IMR-90 (cell line): Measurements from ENCODE around the gene ACSS1. TPM values are rescaled to one million over a fixed set of nuclear protein-coding genes. Genes with fewer than 3 reads are reported as not detected.

Source experiments
- ATAC-seq: fragments of 200-7000 bp; cut with Tn5 transposase; 2 replicates; pipeline ENCODE4 v1.9.1; 2020; ENCODE audit warnings: low read depth, mild to moderate bottlenecking, moderate library complexity
- BruUV-seq: library from RNA; stranded (reverse); fragments of 400-500 nt; replicated peaks from 2 replicates; lab custom pipeline; 2021; lab: Mats Ljungman, UMichigan
- CTCF ChIA-PET: fragments of 300-600 bp; formaldehyde crosslinking; extraction: SDS; loops from one replicate; lab custom pipeline; 2021; ENCODE audit warnings: antibody characterized with exemption; lab: Yijun Ruan, JAX
- POLR2A ChIA-PET: fragments of 300-600 bp; sonication (Branson Sonifier 250); formaldehyde crosslinking; loops from one replicate; lab custom pipeline; 2022; ENCODE audit warnings: antibody characterized with exemption; ENCODE audit not compliant: unreplicated experiment; lab: Charles Lee
- DNase-seq: peaks from one replicate; pipeline ENCODE4 v3.0.0; 2013
- H2AFZ ChIP-seq: replicated peaks from 2 replicates; pipeline ENCODE3; 2013; ENCODE audit warnings: low read length, mild to moderate bottlenecking; ENCODE audit not compliant: poor library complexity
- H2AK5ac ChIP-seq: 2 replicates; pipeline ENCODE4 v1.6.1; 2013; ENCODE audit warnings: low read depth, low read length, inconsistent platforms
- H2AK9ac ChIP-seq: replicated peaks from 2 replicates; pipeline ENCODE3; 2013; ENCODE audit warnings: mild to moderate bottlenecking, low read depth, low read length, moderate library complexity; ENCODE audit not compliant: poor library complexity
- H2BK120ac ChIP-seq: 2 replicates; pipeline ENCODE4 v1.6.1; 2013; ENCODE audit warnings: low read depth, low read length, inconsistent platforms
- H2BK15ac ChIP-seq: 3 replicates; pipeline ENCODE4 v1.6.1; 2013; ENCODE audit warnings: low read depth, low read length, inconsistent platforms
- H2BK20ac ChIP-seq: 2 replicates; pipeline ENCODE4 v1.6.1; 2013; ENCODE audit warnings: low read depth, mild to moderate bottlenecking, inconsistent platforms, low read length, moderate library complexity
- H2BK5ac ChIP-seq: 2 replicates; pipeline ENCODE4 v1.6.1; 2013; ENCODE audit warnings: mild to moderate bottlenecking, low read depth, low read length, inconsistent platforms; ENCODE audit not compliant: poor library complexity, severe bottlenecking
- H3K14ac ChIP-seq: replicated peaks from 2 replicates; pipeline ENCODE4 v1.6.1; 2013; ENCODE audit warnings: low read depth, low read length, inconsistent platforms
- H3K18ac ChIP-seq: 2 replicates; pipeline ENCODE4 v1.6.1; 2013; ENCODE audit warnings: low read depth, low read length, control low read depth
- H3K23ac ChIP-seq: 2 replicates; pipeline ENCODE4 v1.6.1; 2013; ENCODE audit warnings: low read depth, low read length, inconsistent platforms
- H3K27ac ChIP-seq: 2 replicates; pipeline ENCODE4 v1.5.1; 2013; ENCODE audit warnings: mild to moderate bottlenecking, control low read depth, low read length; ENCODE audit not compliant: insufficient read depth
- H3K27me3 ChIP-seq: 2 replicates; pipeline ENCODE4 v1.6.1; 2013; ENCODE audit warnings: low read length; ENCODE audit not compliant: control insufficient read depth, insufficient read depth
- H3K36me3 ChIP-seq: 2 replicates; pipeline ENCODE4 v1.6.1; 2013; ENCODE audit warnings: low read length, mixed read lengths; ENCODE audit not compliant: control insufficient read depth, insufficient read depth
- H3K4ac ChIP-seq: 2 replicates; pipeline ENCODE4 v1.6.1; 2013; ENCODE audit warnings: low read depth, low read length, inconsistent platforms
- H3K4me1 ChIP-seq: 2 replicates; pipeline ENCODE4 v1.6.1; 2013; ENCODE audit warnings: low read length, mixed read lengths; ENCODE audit not compliant: control insufficient read depth, insufficient read depth
- H3K4me2 ChIP-seq: 2 replicates; pipeline ENCODE4 v1.6.1; 2013; ENCODE audit warnings: low read depth, mild to moderate bottlenecking, control low read depth, low read length, moderate library complexity
- H3K4me3 ChIP-seq: 2 replicates; pipeline ENCODE4 v1.5.1; 2013; ENCODE audit warnings: low read depth, mild to moderate bottlenecking, control low read depth, low read length, moderate library complexity; ENCODE audit not compliant: insufficient read depth
- H3K56ac ChIP-seq: 2 replicates; pipeline ENCODE4 v1.6.1; 2013; ENCODE audit warnings: low read length, inconsistent platforms; ENCODE audit not compliant: insufficient read depth; ENCODE audit errors: extremely low read depth
- H3K79me1 ChIP-seq, 2 experiments: 2 replicates each; pipeline ENCODE4 v1.6.1; 2013; ENCODE audit warnings: low read length in 2 of 2, inconsistent platforms in 1 of 2, low read depth in 1 of 2
- H3K9ac ChIP-seq: 2 replicates; pipeline ENCODE4 v1.6.1; 2013; ENCODE audit warnings: low read depth, low read length, control low read depth
- H3K9me1 ChIP-seq: 2 replicates; pipeline ENCODE4 v1.6.1; 2013; ENCODE audit warnings: low read length, inconsistent platforms; ENCODE audit not compliant: insufficient read depth
- H3K9me3 ChIP-seq: 2 replicates; pipeline ENCODE4 v1.6.1; 2013; ENCODE audit warnings: low read length; ENCODE audit not compliant: control insufficient read depth, insufficient read depth
- H4K20me1 ChIP-seq: 2 replicates; pipeline ENCODE4 v1.6.1; 2013; ENCODE audit warnings: low read length, inconsistent platforms; ENCODE audit not compliant: insufficient read depth
- H4K5ac ChIP-seq: 2 replicates; pipeline ENCODE4 v1.6.1; 2013; ENCODE audit warnings: mild to moderate bottlenecking, low read depth, low read length, control low read depth
- H4K8ac ChIP-seq, 2 experiments: 2 replicates each; pipeline ENCODE4 v1.6.1; 2013; ENCODE audit warnings: low read depth in 2 of 2, low read length in 2 of 2, control low read depth in 1 of 2, inconsistent platforms in 1 of 2
- H4K91ac ChIP-seq: 2 replicates; pipeline ENCODE4 v1.6.1; 2013; ENCODE audit warnings: low read depth, low read length, inconsistent platforms; ENCODE audit not compliant: insufficient read depth
- BHLHE40 ChIP-seq: fragments of 150-350 bp; IDR thresholded peaks from 2 replicates; pipeline ENCODE4 v1.6.1; 2016; ENCODE audit warnings: mild to moderate bottlenecking, low read depth, low read length
- CTCF ChIP-seq: conservative IDR thresholded peaks from 2 replicates; pipeline ENCODE4 v1.5.1; 2012; ENCODE audit warnings: mild to moderate bottlenecking, low read depth, low read length, improper control_type of control experiment
- ELK1 ChIP-seq: fragments of 150-350 bp; IDR thresholded peaks from 2 replicates; pipeline ENCODE4 v1.6.1; 2016; ENCODE audit warnings: low read depth, mild to moderate bottlenecking, low read length, moderate library complexity, borderline replicate concordance
- FOS ChIP-seq: fragments of 150-350 bp; IDR thresholded peaks from 2 replicates; pipeline ENCODE4 v1.6.1; 2016; ENCODE audit warnings: low read depth, low read length
- MAFK ChIP-seq: IDR thresholded peaks from 2 replicates; pipeline ENCODE4 v1.6.1; 2012; ENCODE audit warnings: low read depth, low read length, improper control_type of control experiment
- MAZ ChIP-seq: IDR thresholded peaks from 2 replicates; pipeline ENCODE4 v1.6.1; 2012; ENCODE audit warnings: low read depth, mild to moderate bottlenecking, low read length, improper control_type of control experiment, moderate library complexity, borderline replicate concordance
- NFE2L2 ChIP-seq: fragments of 150-350 bp; IDR thresholded peaks from 2 replicates; pipeline ENCODE4 v1.6.1; 2016; ENCODE audit warnings: low read depth, mild to moderate bottlenecking, low read length
- RFX5 ChIP-seq: IDR thresholded peaks from 2 replicates; pipeline ENCODE4 v1.8.0; 2012; ENCODE audit warnings: low read depth, mild to moderate bottlenecking, low read length, moderate library complexity
- SMC3 ChIP-seq: fragments of 150-350 bp; IDR thresholded peaks from 2 replicates; pipeline ENCODE4 v1.6.1; 2016; ENCODE audit warnings: low read depth, mild to moderate bottlenecking, antibody characterized with exemption, low read length, moderate library complexity
- USF2 ChIP-seq: fragments of 150-350 bp; IDR thresholded peaks from 2 replicates; pipeline ENCODE4 v1.6.1; 2017; ENCODE audit warnings: mild to moderate bottlenecking, antibody characterized with exemption, low read length, low read depth
- WGBS, 2 experiments: methylation state at CpG; one replicate each; pipeline versions ENCODE4 v1.1.5 to v1.1.7; 2013; ENCODE audit warnings: missing lambda C conversion rate in 2 of 2; ENCODE audit not compliant: insufficient read length in 1 of 2; ENCODE audit errors: extremely low coverage in 2 of 2; 5-methylcytosine and 5-hydroxymethylcytosine counted together
- dilution Hi-C: fragments of 300-500 bp; cut with HindIII; formaldehyde crosslinking; loops from one replicate; pipeline ENCODE4 v1.14.3; 2018; ENCODE audit warnings: low sequenced_read_pairs; ENCODE audit not compliant: unreplicated experiment
- in situ Hi-C: fragments of 300-500 bp; cut with MboI; formaldehyde crosslinking; loops from 3 replicates; pipeline ENCODE4 v1.14.3; 2019; ENCODE audit warnings: low sequenced_read_pairs, inconsistent platforms, mixed read lengths
- intact Hi-C: fragments of 100-400 bp; cut with micrococcal nuclease; formaldehyde crosslinking; loops from 2 replicates; pipeline ENCODE4 v1.10.0; 2022
- polyA plus RNA-seq, 3 experiments: library from polyadenylated mRNA; depleted of rRNA; stranded (reverse); fragments of >200 nt; gene quantifications; 2 replicates each; pipeline ENCODE4 v1.2.3, GENCODE V29; 2012; ENCODE audit warnings: low replicate concordance in 1 of 3
- total RNA-seq: library from RNA; depleted of rRNA; stranded (reverse); fragments of >200 nt; gene quantifications from 2 replicates; pipeline ENCODE4 v1.2.3, GENCODE V29; 2012

Gene ACSS1
- total and polyA plus RNA-seq, 2 of the 4 experiments (the other 2 are of a cell fraction) = 0.72 to 1.2 TPM

- Histone ChIP-seq H3K9me1 (no peaks in the 10 kb centered on the region), H3K9me3 (no peaks in the 10 kb centered on the region), H2BK5ac (no peak overlapping the region), H4K8ac (no peak overlapping the region), H3K56ac (no peak overlapping the region), H3K4me1 (no peaks in the 10 kb centered on the region), H3K36me3 (peaks cover 50% of the 10 kb centered on the region), H3K14ac (no peak overlapping the region), H3K27me3 (no peaks in the 10 kb centered on the region), H2BK120ac (no peak overlapping the region), H3K23ac (no peak overlapping the region), H4K5ac (no peak overlapping the region), H3K18ac (no peak overlapping the region), H3K4me3 (no peak overlapping the region), H3K4ac (no peak overlapping the region), H3K79me1 (no peaks in the 10 kb centered on the region), H2BK20ac (no peak overlapping the region), H4K20me1 (no peaks in the 10 kb centered on the region), H2AFZ (no peak overlapping the region), H2AK9ac (no peak overlapping the region), H4K91ac (no peak overlapping the region), H2BK15ac (no peak overlapping the region), H3K4me2 (no peak overlapping the region), H2AK5ac (no peak overlapping the region), H3K9ac (no peak overlapping the region), H3K27ac (no peak overlapping the region)
- intact Hi-C loops = no loop called here
- no peak for TF ChIP-seq BHLHE40
- TF ChIP-seq MAZ = no peak
- TF ChIP-seq CTCF = no peak
- no peak for TF ChIP-seq MAFK
- no peak for TF ChIP-seq RFX5
- TF ChIP-seq USF2 = no peak
- no peak for TF ChIP-seq NFE2L2
- TF ChIP-seq ELK1 = no peak
- no peak for TF ChIP-seq SMC3
- TF ChIP-seq FOS = no peak
- ChIA-PET POLR2A (no interaction called here), CTCF (interaction anchor here (0.5 kb wide), 1 partner anchor 1146 kb away, joined by 3 read pairs; no protein-coding TSS in a partner anchor)
- ATAC-seq (no peak), DNase-seq (no peak)
- dilution Hi-C loops = no loop called here
- in situ Hi-C loops = no loop called here
- WGBS, 2 experiments = 95% methylated on average over 5 of the region's 7 CpGs; no CpG with 5 or more reads in 1 of the 2 experiments
- no TSS peak for BruUV-seq
Observed at GRCh38 chr20:24965065-24965919, 92.6 kb downstream of the ACSS1 start.
